ENCODE results near the gene CLEC5A.

The CLEC5A gene

GRCh38 chr7:141949451-141949850 is 2.7 kb upstream of the CLEC5A start:
- Histone ChIP-seq H3K79me2 (ENCODE audit: control insufficient read depth, insufficient read depth, low read length, unreplicated experiment) (no peaks in the 10 kb centered on the region), H3K27me3 (ENCODE audit: insufficient read depth, low read length) (no peaks in the 10 kb centered on the region), H3K4me3 (ENCODE audit: low read depth, low read length) (no peak overlapping the region), H2AFZ (ENCODE audit: low read length, unreplicated experiment) (no peak overlapping the region), H3K36me3 (ENCODE audit: insufficient read depth, low read length) (no peaks in the 10 kb centered on the region), H3K27ac (ENCODE audit: low read depth, low read length) (no peak overlapping the region), H3K4me1 (ENCODE audit: control insufficient read depth, insufficient read depth, low read length, unreplicated experiment) (peaks cover 6% of the 10 kb centered on the region)

- Histone ChIP-seq H3K27ac (ENCODE audit: low read depth, low read length) (no peak overlapping the region), H3K27me3 (ENCODE audit: insufficient read depth, low read length) (no peaks in the 10 kb centered on the region), H3K79me2 (ENCODE audit: control insufficient read depth, insufficient read depth, low read length, unreplicated experiment) (no peaks in the 10 kb centered on the region), H3K4me3 (ENCODE audit: low read depth, low read length) (no peak overlapping the region), H2AFZ (ENCODE audit: low read length, unreplicated experiment) (no peak overlapping the region), H3K4me1 (ENCODE audit: control insufficient read depth, insufficient read depth, low read length, unreplicated experiment) (peaks cover 6% of the 10 kb centered on the region), H3K36me3 (ENCODE audit: insufficient read depth, low read length) (no peaks in the 10 kb centered on the region)
Measured at GRCh38 chr7:141949021-141949420, 2.2 kb upstream of the CLEC5A start.

GRCh38 chr7:141945356-141945755 is 1.4 kb downstream of the CLEC5A start:
- H3K79me2 ChIP-seq (ENCODE audit: control insufficient read depth, insufficient read depth, low read length, unreplicated experiment), result no peaks in the 10 kb centered on the region
- peaks cover 6% of the 10 kb centered on the region for H3K4me1 ChIP-seq (ENCODE audit: control insufficient read depth, insufficient read depth, low read length, unreplicated experiment)
- no peak overlapping the region for H2AFZ ChIP-seq (ENCODE audit: low read length, unreplicated experiment)
- H3K36me3 ChIP-seq (ENCODE audit: insufficient read depth, low read length), result no peaks in the 10 kb centered on the region
- peak overlapping the region; percentile 52; the same call in 1 of the 2 replicates for H3K27ac ChIP-seq (ENCODE audit: low read depth, low read length)
- H3K4me3 ChIP-seq (ENCODE audit: low read depth, low read length), result no peak overlapping the region
- peaks cover 5% of the 10 kb centered on the region; the same call in 1 of the 2 replicates for H3K27me3 ChIP-seq (ENCODE audit: insufficient read depth, low read length)

GRCh38 chr7:141944811-141945210 is 2.0 kb downstream of the CLEC5A start:
- Histone ChIP-seq H3K4me1 (ENCODE audit: control insufficient read depth, insufficient read depth, low read length, unreplicated experiment) (peaks cover 6% of the 10 kb centered on the region), H3K4me3 (ENCODE audit: low read depth, low read length) (no peak overlapping the region), H3K79me2 (ENCODE audit: control insufficient read depth, insufficient read depth, low read length, unreplicated experiment) (no peaks in the 10 kb centered on the region), H3K27me3 (ENCODE audit: insufficient read depth, low read length) (peaks cover 5% of the 10 kb centered on the region; the same call in 1 of the 2 replicates), H2AFZ (ENCODE audit: low read length, unreplicated experiment) (no peak overlapping the region), H3K27ac (ENCODE audit: low read depth, low read length) (peak overlapping the region; percentile 52; the same call in 1 of the 2 replicates), H3K36me3 (ENCODE audit: insufficient read depth, low read length) (no peaks in the 10 kb centered on the region)

- Histone ChIP-seq H3K27me3 (ENCODE audit: insufficient read depth, low read length) (peaks cover 5% of the 10 kb centered on the region; the same call in 1 of the 2 replicates), H3K4me3 (ENCODE audit: low read depth, low read length) (no peak overlapping the region), H3K36me3 (ENCODE audit: insufficient read depth, low read length) (no peaks in the 10 kb centered on the region), H3K27ac (ENCODE audit: low read depth, low read length) (no peak overlapping the region), H3K79me2 (ENCODE audit: control insufficient read depth, insufficient read depth, low read length, unreplicated experiment) (no peaks in the 10 kb centered on the region), H3K4me1 (ENCODE audit: control insufficient read depth, insufficient read depth, low read length, unreplicated experiment) (peaks cover 6% of the 10 kb centered on the region), H2AFZ (ENCODE audit: low read length, unreplicated experiment) (no peak overlapping the region)
Measured at GRCh38 chr7:141943846-141944245, 2.9 kb downstream of the CLEC5A start.

- H3K79me2 ChIP-seq (ENCODE audit: control insufficient read depth, insufficient read depth, low read length, unreplicated experiment), result no peaks in the 10 kb centered on the region
- peaks cover 5% of the 10 kb centered on the region; the same call in 1 of the 2 replicates for H3K27me3 ChIP-seq (ENCODE audit: insufficient read depth, low read length)
- H3K4me3 ChIP-seq (ENCODE audit: low read depth, low read length), result no peak overlapping the region
- no peaks in the 10 kb centered on the region for H3K36me3 ChIP-seq (ENCODE audit: insufficient read depth, low read length)
- no peak overlapping the region for H3K27ac ChIP-seq (ENCODE audit: low read depth, low read length)
- H3K4me1 ChIP-seq (ENCODE audit: control insufficient read depth, insufficient read depth, low read length, unreplicated experiment), result peaks cover 6% of the 10 kb centered on the region
- no peak overlapping the region for H2AFZ ChIP-seq (ENCODE audit: low read length, unreplicated experiment)
Measured at GRCh38 chr7:141941075-141941474, 5.7 kb downstream of the CLEC5A start.

GRCh38 chr7:141930211-141930610 is 16.6 kb downstream of the CLEC5A start:
- Histone ChIP-seq H2AFZ (ENCODE audit: low read length, unreplicated experiment) (no peak overlapping the region), H3K27me3 (ENCODE audit: insufficient read depth, low read length) (no peaks in the 10 kb centered on the region), H3K4me3 (ENCODE audit: low read depth, low read length) (no peak overlapping the region), H3K79me2 (ENCODE audit: control insufficient read depth, insufficient read depth, low read length, unreplicated experiment) (no peaks in the 10 kb centered on the region), H3K4me1 (ENCODE audit: control insufficient read depth, insufficient read depth, low read length, unreplicated experiment) (no peaks in the 10 kb centered on the region), H3K36me3 (ENCODE audit: insufficient read depth, low read length) (no peaks in the 10 kb centered on the region), H3K27ac (ENCODE audit: low read depth, low read length) (no peak overlapping the region)

GRCh38 chr7:141928845-141929195 is 18.0 kb downstream of the CLEC5A start:
- H3K27me3 ChIP-seq (ENCODE audit: insufficient read depth, low read length), result no peaks in the 10 kb centered on the region
- no peaks in the 10 kb centered on the region for H3K79me2 ChIP-seq (ENCODE audit: control insufficient read depth, insufficient read depth, low read length, unreplicated experiment)
- no peak overlapping the region for H3K27ac ChIP-seq (ENCODE audit: low read depth, low read length)
- no peak overlapping the region for H2AFZ ChIP-seq (ENCODE audit: low read length, unreplicated experiment)
- no peaks in the 10 kb centered on the region for H3K4me1 ChIP-seq (ENCODE audit: control insufficient read depth, insufficient read depth, low read length, unreplicated experiment)
- H3K36me3 ChIP-seq (ENCODE audit: insufficient read depth, low read length), result no peaks in the 10 kb centered on the region
- H3K4me3 ChIP-seq (ENCODE audit: low read depth, low read length), result no peak overlapping the region

GRCh38 chr7:141928146-141928844 is 18.5 kb downstream of the CLEC5A start:
- Histone ChIP-seq H3K79me2 (ENCODE audit: control insufficient read depth, insufficient read depth, low read length, unreplicated experiment) (no peaks in the 10 kb centered on the region), H3K27me3 (ENCODE audit: insufficient read depth, low read length) (no peaks in the 10 kb centered on the region), H3K27ac (ENCODE audit: low read depth, low read length) (no peak overlapping the region), H3K36me3 (ENCODE audit: insufficient read depth, low read length) (no peaks in the 10 kb centered on the region), H2AFZ (ENCODE audit: low read length, unreplicated experiment) (no peak overlapping the region), H3K4me1 (ENCODE audit: control insufficient read depth, insufficient read depth, low read length, unreplicated experiment) (no peaks in the 10 kb centered on the region), H3K4me3 (ENCODE audit: low read depth, low read length) (no peak overlapping the region)

- peaks cover 13% of the 10 kb centered on the region; the same call in 1 of the 2 replicates for H3K27me3 ChIP-seq (ENCODE audit: insufficient read depth, low read length)
- no peaks in the 10 kb centered on the region for H3K4me1 ChIP-seq (ENCODE audit: control insufficient read depth, insufficient read depth, low read length, unreplicated experiment)
- no peak overlapping the region for H2AFZ ChIP-seq (ENCODE audit: low read length, unreplicated experiment)
- no peak overlapping the region for H3K4me3 ChIP-seq (ENCODE audit: low read depth, low read length)
- H3K79me2 ChIP-seq (ENCODE audit: control insufficient read depth, insufficient read depth, low read length, unreplicated experiment), result no peaks in the 10 kb centered on the region
- H3K27ac ChIP-seq (ENCODE audit: low read depth, low read length), result no peak overlapping the region
- H3K36me3 ChIP-seq (ENCODE audit: insufficient read depth, low read length), result no peaks in the 10 kb centered on the region
Measured at GRCh38 chr7:141920281-141920680, 26.5 kb downstream of the CLEC5A start.

GRCh38 chr7:141916099-141916498 is 30.7 kb downstream of the CLEC5A start, which contains the start of gene OR9A4:
OR9A4 (plus strand) TSS chr7:141916399; CDS start chr7:141918876, 2,477 bp downstream.
- Histone ChIP-seq H3K4me1 (ENCODE audit: control insufficient read depth, insufficient read depth, low read length, unreplicated experiment) (no peaks in the 10 kb centered on the region), H2AFZ (ENCODE audit: low read length, unreplicated experiment) (no peak within 1 kb of the TSS), H3K36me3 (ENCODE audit: insufficient read depth, low read length) (no peaks in the 10 kb centered on the region), H3K27me3 (ENCODE audit: insufficient read depth, low read length) (peaks cover 13% of the 10 kb centered on the region; the same call in 1 of the 2 replicates), H3K79me2 (ENCODE audit: control insufficient read depth, insufficient read depth, low read length, unreplicated experiment) (no peaks in the 10 kb centered on the region), H3K27ac (ENCODE audit: low read depth, low read length) (no peak within 1 kb of the TSS), H3K4me3 (ENCODE audit: low read depth, low read length) (no peak within 1 kb of the TSS)
